A549 (cell line): ENCODE results near the gene PPM1G. TPM values are rescaled to one million over a fixed set of nuclear protein-coding genes. Genes with fewer than 3 reads are reported as not detected.

Experiments used
- ATAC-seq, 2 experiments: fragments of 200-7000 bp in 1 of 2; fragments of >200 bp in 1 of 2; cut with Nextera tagmentation in 1 of 2; cut with Tn5 transposase in 1 of 2; 3 replicates each; pipeline versions ENCODE4 v1.8.0 to v1.9.1; 2018 to 2020; ENCODE audit warnings: mild to moderate bottlenecking in 1 of 2, moderate library complexity in 1 of 2
- CTCF ChIA-PET: fragments of 300-600 bp; sonication (Branson Sonifier 250); formaldehyde crosslinking; extraction: SDS; loops from one replicate; lab custom pipeline; 2021; ENCODE audit warnings: antibody characterized with exemption, inconsistent platforms; lab: Yijun Ruan, JAX
- POLR2A ChIA-PET: fragments of 350-600 bp; formaldehyde crosslinking; extraction: SDS; loops from one replicate; lab custom pipeline; 2021; ENCODE audit warnings: antibody characterized with exemption, inconsistent platforms; lab: Yijun Ruan, JAX
- DNase-seq, 2 experiments: peaks; one replicate each; pipeline versions ENCODE4 v3.0.0 to v3.0.0-alpha.2; 2011 to 2016; ENCODE audit warnings: low read depth in 1 of 2, low spot score in 1 of 2
- FAIRE-seq: peaks from 2 replicates; lab custom pipeline; 2011; peaks lifted over from hg19 to GRCh38; lab: Jason Lieb, UNC
- H3K27ac ChIP-seq, 2 experiments: fragments of >200 bp; sonication (Bioruptor Twin); formaldehyde crosslinking; 3 replicates each; pipeline ENCODE4 v1.5.1; 2016 to 2017
- H3K4me1 ChIP-seq: fragments of >200 bp; sonication (Bioruptor Twin); formaldehyde crosslinking; 3 replicates; pipeline ENCODE4 v1.6.1; 2016
- H3K4me2 ChIP-seq: fragments of >200 bp; sonication (Bioruptor Twin); formaldehyde crosslinking; 3 replicates; pipeline ENCODE4 v1.6.1; 2016
- H3K4me3 ChIP-seq: fragments of >200 bp; sonication (Bioruptor Twin); formaldehyde crosslinking; 3 replicates; pipeline ENCODE4 v1.5.1; 2016
- H3K9me3 ChIP-seq: fragments of >200 bp; sonication (Bioruptor Twin); formaldehyde crosslinking; 3 replicates; pipeline ENCODE4 v1.6.1; 2016
- ATOH8 ChIP-seq: fragments of 250-450 bp; sonication (Bioruptor Pico); IDR thresholded peaks from 2 replicates; pipeline ENCODE4 v1.5.0; 2020; ENCODE audit warnings: low read depth, mild to moderate bottlenecking, moderate library complexity
- BCL3 ChIP-seq: fragments of >200 bp; sonication (Bioruptor Twin); formaldehyde crosslinking; IDR thresholded peaks from 3 replicates; pipeline ENCODE4 v1.6.1; 2016
- BHLHE40 ChIP-seq: IDR thresholded peaks from 2 replicates; pipeline ENCODE4 v1.6.1; 2012; ENCODE audit warnings: low read depth, low read length, inconsistent platforms
- CBX8 ChIP-seq: fragments of 200-600 bp; sonication (generic); IDR thresholded peaks from 2 replicates; pipeline ENCODE4 v1.6.1; 2016
- CHD2 ChIP-seq: fragments of 150-350 bp; IDR thresholded peaks from 2 replicates; pipeline ENCODE4 v1.6.1; 2014; ENCODE audit warnings: low read length; ENCODE audit not compliant: partially characterized antibody
- CHD4 ChIP-seq: fragments of 200-600 bp; sonication (generic); IDR thresholded peaks from 2 replicates; pipeline ENCODE4 v1.6.1; 2016; ENCODE audit warnings: antibody characterized with exemption, mild to moderate bottlenecking, borderline replicate concordance
- E2F6 ChIP-seq: IDR thresholded peaks from 2 replicates; pipeline ENCODE4 v1.6.1; 2012; ENCODE audit warnings: low read depth, borderline replicate concordance
- EHF ChIP-seq: fragments of 250-450 bp; sonication (Bioruptor Pico); IDR thresholded peaks from 2 replicates; pipeline ENCODE4 v1.5.0; 2020; ENCODE audit warnings: mild to moderate bottlenecking
- ELK1 ChIP-seq: fragments of 150-350 bp; IDR thresholded peaks from 2 replicates; pipeline ENCODE4 v1.6.1; 2014; ENCODE audit warnings: low read depth, mild to moderate bottlenecking, low read length
- FOSB ChIP-seq: fragments of 250-450 bp; sonication (Bioruptor Pico); IDR thresholded peaks from 2 replicates; pipeline ENCODE4 v1.5.0; 2020; ENCODE audit warnings: mild to moderate bottlenecking, moderate library complexity
- FOSL2 ChIP-seq, 2 experiments: fragments of 450-650 bp in 1 of 2; fragments of >200 bp in 1 of 2; sonication (Bioruptor Twin) in 1 of 2; formaldehyde crosslinking; IDR thresholded peaks; 2 replicates each; pipeline versions ENCODE4 v1.5.0 to v1.6.1; 2016 to 2020; ENCODE audit warnings: mild to moderate bottlenecking in 1 of 2, moderate library complexity in 1 of 2
- FOXS1 ChIP-seq: fragments of 250-450 bp; sonication (Bioruptor Pico); IDR thresholded peaks from 2 replicates; pipeline ENCODE4 v1.5.0; 2020; ENCODE audit warnings: mild to moderate bottlenecking, moderate library complexity
- HOXA7 ChIP-seq: fragments of 250-450 bp; sonication (Bioruptor Pico); IDR thresholded peaks from 2 replicates; pipeline ENCODE4 v1.5.0; 2020; ENCODE audit warnings: mild to moderate bottlenecking, moderate library complexity
- HOXB13 ChIP-seq: fragments of 250-450 bp; sonication (Bioruptor Pico); IDR thresholded peaks from 2 replicates; pipeline ENCODE4 v1.5.0; 2020; ENCODE audit warnings: low read depth, mild to moderate bottlenecking, moderate library complexity
- HOXB5 ChIP-seq: fragments of 250-450 bp; sonication (Bioruptor Pico); IDR thresholded peaks from 2 replicates; pipeline ENCODE4 v1.5.0; 2020; ENCODE audit warnings: mild to moderate bottlenecking, moderate library complexity
- JUN ChIP-seq, 2 experiments: fragments of >200 bp; sonication (Bioruptor Twin); formaldehyde crosslinking; IDR thresholded peaks; 2 replicates in 1 of 2; 3 replicates in 1 of 2; pipeline ENCODE4 v1.6.1; 2016 to 2017
- MAX ChIP-seq: IDR thresholded peaks from 2 replicates; pipeline ENCODE4 v1.6.1; 2012
- MYC ChIP-seq: IDR thresholded peaks from 2 replicates; pipeline ENCODE4 v1.6.1; 2012; ENCODE audit warnings: mild to moderate bottlenecking, inconsistent platforms, low read length, improper control_type of control experiment, borderline replicate concordance
- NFE2L2 ChIP-seq: fragments of 150-350 bp; conservative IDR thresholded peaks from 2 replicates; pipeline ENCODE4 v1.6.1; 2014; ENCODE audit warnings: low read length
- NR3C1 ChIP-seq: fragments of >200 bp; sonication (Bioruptor Twin); formaldehyde crosslinking; IDR thresholded peaks from 3 replicates; pipeline ENCODE4 v1.6.1; 2017
- PHF8 ChIP-seq: fragments of 200-600 bp; sonication (generic); IDR thresholded peaks from 2 replicates; pipeline ENCODE4 v1.6.1; 2016; ENCODE audit warnings: low read depth, mild to moderate bottlenecking, antibody characterized with exemption, moderate library complexity, borderline replicate concordance
- POLR2A ChIP-seq: IDR thresholded peaks from 2 replicates; pipeline ENCODE4 v1.6.1; 2012; ENCODE audit warnings: mild to moderate bottlenecking, low read length
- POLR2AphosphoS2 ChIP-seq: conservative IDR thresholded peaks from 2 replicates; pipeline ENCODE4 v1.6.1; 2012; ENCODE audit warnings: low read length, improper control_type of control experiment, inconsistent platforms
- RARB ChIP-seq: fragments of 250-450 bp; sonication (Bioruptor Pico); IDR thresholded peaks from 2 replicates; pipeline ENCODE4 v1.8.0; 2021; ENCODE audit warnings: mild to moderate bottlenecking, moderate library complexity
- REST ChIP-seq: fragments of 200-600 bp; sonication (generic); IDR thresholded peaks from 2 replicates; pipeline ENCODE4 v1.6.1; 2016; ENCODE audit warnings: antibody characterized with exemption, mild to moderate bottlenecking, moderate library complexity
- RNF2 ChIP-seq: fragments of 200-600 bp; sonication (generic); IDR thresholded peaks from 2 replicates; pipeline ENCODE4 v1.6.1; 2016; ENCODE audit warnings: low read depth, mild to moderate bottlenecking, antibody characterized with exemption, moderate library complexity, borderline replicate concordance
- TFCP2L1 ChIP-seq: fragments of 250-450 bp; sonication (Bioruptor Pico); IDR thresholded peaks from 2 replicates; pipeline ENCODE4 v1.5.0; 2021; ENCODE audit warnings: mild to moderate bottlenecking
- TP53 ChIP-seq: fragments of 250-450 bp; sonication (Bioruptor Pico); IDR thresholded peaks from 2 replicates; pipeline ENCODE4 v1.5.0; 2021; ENCODE audit warnings: mild to moderate bottlenecking, moderate library complexity
- USF2 ChIP-seq: fragments of 450-650 bp; IDR thresholded peaks from 2 replicates; pipeline ENCODE4 v1.6.1; 2014; ENCODE audit warnings: antibody characterized with exemption
- ZNF302 ChIP-seq: fragments of 250-450 bp; sonication (Bioruptor Pico); IDR thresholded peaks from 2 replicates; pipeline ENCODE4 v1.9.0; 2021; ENCODE audit warnings: inconsistent platforms, mild to moderate bottlenecking, moderate library complexity
- WGBS: methylation state at CpG from one replicate; pipeline ENCODE4 v1.1.6; 2017; ENCODE audit errors: missing lambda C conversion rate; 5-methylcytosine and 5-hydroxymethylcytosine counted together
- polyA minus RNA-seq: library from RNA; depleted of rRNA, polyadenylated mRNA; stranded (reverse); fragments of >200 nt; gene quantifications from 2 replicates; pipeline ENCODE4 v1.2.3, GENCODE V29; 2011; rRNA and poly(A)+ RNA removed
- polyA plus RNA-seq, 4 experiments: library from polyadenylated mRNA; depleted of rRNA in 3 of 4; stranded (reverse); fragments of >200 nt; fragmentation: RNase III in 1 of 4; extraction: RNeasy Plus Mini Kit Qiagen cat#74134 plus additional on column Dnase treatment in 1 of 4; gene quantifications; 2 replicates in 3 of 4; 3 replicates in 1 of 4; pipeline ENCODE4 v1.2.3, GENCODE V29; 2011 to 2017

PPM1G gene
- 123 and 129 TPM in 2 replicates for polyA plus RNA-seq (2011; rRNA removed)
- polyA plus RNA-seq (2012; cell fraction: cytosol; rRNA removed), result 113 and 119 TPM in 2 replicates
- 85.0 and 104 TPM in 2 replicates for polyA plus RNA-seq (2012; cell fraction: nucleus; rRNA removed)
- polyA plus RNA-seq (2017; fragmentation: RNase III; extraction: RNeasy Plus Mini Kit Qiagen cat#74134 plus additional on column Dnase treatment), result 222 to 230 TPM (median 230 TPM) in 3 replicates
- polyA minus RNA-seq, result 108 and 111 TPM in 2 replicates

- Histone ChIP-seq H3K4me3 (peak within 1 kb of the TSS; percentile 87), H3K4me2 (peak within 1 kb of the TSS; percentile 89), H3K4me1 (peaks cover 30% of the 10 kb centered on the region; the same call in 2 of the 3 replicates), H3K9me3 (no peaks in the 10 kb centered on the region), H3K27ac (peak within 1 kb of the TSS; percentile 90 to 92)
- DNase-seq, result peak; percentile 87 to 97
- ATAC-seq, result peak; percentile 97
- 1% methylated on average over 39 of the region's 82 CpGs for WGBS
- TF ChIP-seq TP53 (CRISPR knock-in tag) (peak; percentile 40; the same call in 1 of the 2 replicates), FOSL2 (IDR thresholded peaks at IDR 0.05) (no peak), FOSL2 (CRISPR knock-in tag; IDR thresholded peaks at IDR 0.05) (no peak), USF2 (peak; percentile 54), HOXA7 (CRISPR knock-in tag) (no peak), RARB (peak; percentile 84), MAX (peak; percentile 95), JUN (IDR thresholded peaks at IDR 0.05) (peak; percentile 96 to 97), CHD2 (peak; percentile 94), MYC (peak; percentile 77; the same call in 1 of the 2 replicates), FOSB (CRISPR knock-in tag) (no peak), RNF2 (peak; percentile 94; the same call in 1 of the 2 replicates), NFE2L2 (no peak), POLR2A (peak; percentile 94), BCL3 (peak; percentile 98), NR3C1 (no peak), FOXS1 (0 out of 2 replicates have a peak, but pooled peaks have one; percentile 18), REST (peak; percentile 93), ZNF302 (no peak), ATOH8 (CRISPR knock-in tag) (peak; percentile 65; the same call in 1 of the 2 replicates), PHF8 (peak; percentile 59), ELK1 (no peak), EHF (CRISPR knock-in tag) (peak; percentile 71), TFCP2L1 (CRISPR knock-in tag) (0 out of 2 replicates have a peak, but pooled peaks have one; percentile 41), HOXB13 (CRISPR knock-in tag) (peak; percentile 70; the same call in 1 of the 2 replicates), POLR2AphosphoS2 (no peak), BHLHE40 (no peak), HOXB5 (0 out of 2 replicates have a peak, but pooled peaks have one; percentile 43), E2F6 (peak; percentile 88), CHD4 (no peak), CBX8 (no peak)
- CTCF ChIA-PET, result interaction anchor here (0.7 to 5.3 kb wide), 14 partner anchors 9 to 280 kb away, joined by 3 to 72 read pairs (median 4); partner anchors contain the start of genes NRBP1, SLC4A1AP and SUPT7L
- no peak for FAIRE-seq
- POLR2A ChIA-PET, result interaction anchor here (0.6 to 3.1 kb wide), 14 partner anchors 9 to 982 kb away, joined by 3 to 78 read pairs (median 4); partner anchors contain the start of genes CCDC121, EIF2B4, GPN1 and NRBP1
These were observed at the start of gene PPM1G for GRCh38 chr2:27409321-27410073. PPM1G (minus strand) TSS chr2:27409591; CDS start chr2:27409422, 169 bp downstream.
